ENCODE results near the gene ASL.
A peak's percentile ranks its signal among the peaks of the same experiment; 100 is the strongest.
"Not testable (repeated sequence)": the region's sequence is repeated elsewhere in the genome, so short reads cannot be mapped to it uniquely, and the experiment has no call there.

ASL gene

GRCh38 chr7:66039094-66039670 lies 36.4 kb upstream of the ASL start:
- no peak for DNase-seq (ENCODE audit: extremely low read depth, insufficient read length)
- no peak overlapping the region for H3K4me3 ChIP-seq (replicated peaks; ENCODE audit: low read depth, low read length)
- no peak for TF ChIP-seq CTCF (IDR thresholded peaks at IDR 0.05; ENCODE audit: insufficient read depth, low read length, poor library complexity, severe bottlenecking)
- no peaks in the 10 kb centered on the region for H3K36me3 ChIP-seq (ENCODE audit: control insufficient read depth, insufficient read depth, low read length)
- H3K27me3 ChIP-seq (replicated peaks; ENCODE audit: control insufficient read depth, insufficient read depth, low read length) = no peaks in the 10 kb centered on the region

- H3K4me3 ChIP-seq (replicated peaks; ENCODE audit: low read depth, low read length) = peak overlapping the region; percentile 25
- TF ChIP-seq CTCF (IDR thresholded peaks at IDR 0.05; ENCODE audit: insufficient read depth, low read length, poor library complexity, severe bottlenecking) = no peak
- H3K27me3 ChIP-seq (replicated peaks; ENCODE audit: control insufficient read depth, insufficient read depth, low read length) = no peaks in the 10 kb centered on the region
- no peaks in the 10 kb centered on the region for H3K36me3 ChIP-seq (ENCODE audit: control insufficient read depth, insufficient read depth, low read length)
- peak; percentile 18 for DNase-seq (ENCODE audit: extremely low read depth, insufficient read length)
These were observed 31.7 kb upstream of the ASL start for GRCh38 chr7:66043681-66044497.

- not testable (repeated sequence) for H3K36me3 ChIP-seq (ENCODE audit: control insufficient read depth, insufficient read depth, low read length); DNase-seq (ENCODE audit: extremely low read depth, insufficient read length); H3K27me3 ChIP-seq (replicated peaks; ENCODE audit: control insufficient read depth, insufficient read depth, low read length)
- peak overlapping the region; percentile 25 for H3K4me3 ChIP-seq (replicated peaks; ENCODE audit: low read depth, low read length)
These were observed 31.1 kb upstream of the ASL start for GRCh38 chr7:66044498-66044854.

GRCh38 chr7:66047426-66047825 lies 28.2 kb upstream of the ASL start:
- H3K36me3 ChIP-seq (ENCODE audit: control insufficient read depth, insufficient read depth, low read length) = no peaks in the 10 kb centered on the region
- TF ChIP-seq CTCF (IDR thresholded peaks at IDR 0.05; ENCODE audit: insufficient read depth, low read length, poor library complexity, severe bottlenecking) = no peak
- no peak for DNase-seq (ENCODE audit: extremely low read depth, insufficient read length)
- no peaks in the 10 kb centered on the region for H3K27me3 ChIP-seq (replicated peaks; ENCODE audit: control insufficient read depth, insufficient read depth, low read length)
- H3K4me3 ChIP-seq (replicated peaks; ENCODE audit: low read depth, low read length) = no peak overlapping the region

GRCh38 chr7:66049886-66050285 lies 25.7 kb upstream of the ASL start:
- not testable (repeated sequence) for H3K36me3 ChIP-seq (ENCODE audit: control insufficient read depth, insufficient read depth, low read length); H3K4me3 ChIP-seq (replicated peaks; ENCODE audit: low read depth, low read length); H3K27me3 ChIP-seq (replicated peaks; ENCODE audit: control insufficient read depth, insufficient read depth, low read length); DNase-seq (ENCODE audit: extremely low read depth, insufficient read length)

- no peak for TF ChIP-seq CTCF (IDR thresholded peaks at IDR 0.05; ENCODE audit: insufficient read depth, low read length, poor library complexity, severe bottlenecking)
- H3K36me3 ChIP-seq (ENCODE audit: control insufficient read depth, insufficient read depth, low read length) = no peaks in the 10 kb centered on the region
- no peak for DNase-seq (ENCODE audit: extremely low read depth, insufficient read length)
- no peak overlapping the region for H3K4me3 ChIP-seq (replicated peaks; ENCODE audit: low read depth, low read length)
- H3K27me3 ChIP-seq (replicated peaks; ENCODE audit: control insufficient read depth, insufficient read depth, low read length) = no peaks in the 10 kb centered on the region
These were observed 25.2 kb upstream of the ASL start for GRCh38 chr7:66050337-66050957.
